RKO (cell line): ENCODE measurements around the gene CD9.

Source experiments
- DNase-seq: peaks from one replicate; pipeline ENCODE4 v3.0.0-alpha.2; 2016; ENCODE audit warnings: low spot score

The CD9 gene

GRCh38 chr12:6221146-6221545 is 20.9 kb downstream of the CD9 start:
- no peak for DNase-seq

- no peak for DNase-seq
Measured at GRCh38 chr12:6222078-6222654, 22.0 kb downstream of the CD9 start.

- DNase-seq = no peak
Measured at GRCh38 chr12:6223545-6223944, 23.3 kb downstream of the CD9 start.

GRCh38 chr12:6224550-6224949 is 24.4 kb downstream of the CD9 start:
- no peak for DNase-seq

- no peak for DNase-seq
Measured at GRCh38 chr12:6225630-6226001, 25.4 kb downstream of the CD9 start.

GRCh38 chr12:6226002-6226678 is 25.9 kb downstream of the CD9 start:
- DNase-seq = no peak

- DNase-seq = no peak
Measured at GRCh38 chr12:6226679-6227051, 26.5 kb downstream of the CD9 start.

GRCh38 chr12:6228535-6229223 is 28.5 kb downstream of the CD9 start:
- DNase-seq = no peak

- no peak for DNase-seq
Measured at GRCh38 chr12:6229224-6230218, 29.3 kb downstream of the CD9 start.

GRCh38 chr12:6230321-6231110 is 30.3 kb downstream of the CD9 start:
- no peak for DNase-seq

- DNase-seq = no peak
Measured at GRCh38 chr12:6231359-6232268, 31.4 kb downstream of the CD9 start.

GRCh38 chr12:6233121-6233971 is 33.1 kb downstream of the CD9 start:
- DNase-seq = no peak

GRCh38 chr12:6234214-6234613 is 34.0 kb downstream of the CD9 start:
- DNase-seq = no peak

GRCh38 chr12:6234906-6235305 is 34.7 kb downstream of the CD9 start:
- no peak for DNase-seq

GRCh38 chr12:6235499-6235898 is 35.3 kb downstream of the CD9 start:
- no peak for DNase-seq

- no peak for DNase-seq
Measured at GRCh38 chr12:6235906-6236640, 35.9 kb downstream of the CD9 start.

- no peak for DNase-seq
Measured at GRCh38 chr12:6236641-6236940, 36.4 kb downstream of the CD9 start.

GRCh38 chr12:6237830-6238229 is 37.6 kb downstream of the CD9 start:
- no peak for DNase-seq

GRCh38 chr12:6238875-6239274 is 38.7 kb downstream of the CD9 start:
- DNase-seq = no peak
